GDM1 (cell line): ENCODE results near the gene PAX1.

Source experiments
- DNase-seq: peaks from one replicate; lab custom pipeline; 2025; lab: John Stamatoyannopoulos, UW

PAX1 gene

DNA sequence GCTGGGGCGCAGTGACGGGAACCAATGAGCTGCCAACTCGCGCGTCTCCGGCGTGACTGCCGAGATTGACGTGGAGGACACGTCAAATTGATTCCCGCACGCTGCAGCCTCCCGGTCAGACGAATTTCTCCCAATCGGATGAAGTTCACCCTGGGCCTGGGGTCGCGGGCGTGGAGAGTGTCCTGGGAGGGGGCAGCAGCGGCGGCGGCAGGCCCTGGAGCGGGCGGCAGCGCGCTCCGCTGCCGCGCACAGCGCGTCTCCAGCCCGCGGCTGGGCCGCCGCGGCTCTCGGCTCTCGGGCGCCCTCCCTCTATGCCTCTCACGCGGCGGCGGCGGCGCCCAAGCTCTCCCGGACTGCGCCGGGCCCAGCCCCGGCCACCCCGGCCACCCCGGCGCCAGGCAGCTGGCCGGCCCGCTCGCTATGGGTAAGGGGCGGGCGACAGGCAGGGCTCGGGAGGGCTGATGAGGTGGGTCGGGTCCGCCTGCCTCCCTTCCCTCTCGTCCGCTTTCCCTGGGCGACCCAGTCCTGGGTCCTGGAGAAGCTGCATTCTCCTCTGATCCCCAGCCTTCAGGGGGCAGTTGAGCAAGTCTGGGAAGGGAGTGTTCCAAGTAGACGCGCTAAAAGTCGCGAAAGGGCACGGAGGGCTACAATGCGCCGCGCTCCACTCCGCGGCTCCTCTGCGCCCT is at the start of gene PAX1:
PAX1 (plus strand) TSS at position 90 of the 686 bp plus-strand sequence; CDS start at position 139, 49 bp downstream.
- DNase-seq: no peak

DNA sequence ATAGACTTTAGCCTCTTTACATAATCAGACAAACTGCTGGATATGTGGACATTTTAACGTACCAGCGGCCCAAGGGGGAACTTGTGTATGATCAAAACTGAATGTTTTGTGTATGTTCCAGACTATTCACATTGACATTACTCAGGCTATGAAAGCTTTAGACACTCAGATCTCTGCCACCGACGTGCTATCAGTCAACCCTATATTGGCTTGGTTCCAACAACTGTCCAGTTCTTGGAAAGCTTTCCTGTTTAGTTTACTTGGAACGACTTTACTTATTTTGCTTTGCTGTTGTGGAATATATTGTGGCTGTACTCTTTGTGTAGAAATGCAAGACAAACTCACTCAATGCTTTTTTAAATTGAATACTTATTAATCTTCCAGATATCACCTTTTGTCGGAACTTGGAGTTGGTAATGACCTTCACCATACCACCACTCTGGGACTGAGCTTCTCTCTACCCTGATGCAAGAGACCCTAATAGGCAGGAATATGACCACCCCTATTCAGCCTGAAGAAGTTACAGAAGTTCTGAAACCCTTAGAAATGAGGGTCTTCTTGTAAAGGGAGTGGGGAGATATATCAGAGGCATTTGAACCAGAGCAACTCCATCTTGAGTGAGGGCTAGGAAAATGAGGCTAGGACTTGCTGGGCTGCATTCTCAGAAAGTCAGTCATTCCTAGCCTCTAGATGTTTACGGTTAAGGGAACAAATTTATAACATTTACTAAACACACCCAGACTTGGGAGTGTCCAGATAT is 49.0 kb upstream of the PAX1 start:
- no peak for DNase-seq

DNA sequence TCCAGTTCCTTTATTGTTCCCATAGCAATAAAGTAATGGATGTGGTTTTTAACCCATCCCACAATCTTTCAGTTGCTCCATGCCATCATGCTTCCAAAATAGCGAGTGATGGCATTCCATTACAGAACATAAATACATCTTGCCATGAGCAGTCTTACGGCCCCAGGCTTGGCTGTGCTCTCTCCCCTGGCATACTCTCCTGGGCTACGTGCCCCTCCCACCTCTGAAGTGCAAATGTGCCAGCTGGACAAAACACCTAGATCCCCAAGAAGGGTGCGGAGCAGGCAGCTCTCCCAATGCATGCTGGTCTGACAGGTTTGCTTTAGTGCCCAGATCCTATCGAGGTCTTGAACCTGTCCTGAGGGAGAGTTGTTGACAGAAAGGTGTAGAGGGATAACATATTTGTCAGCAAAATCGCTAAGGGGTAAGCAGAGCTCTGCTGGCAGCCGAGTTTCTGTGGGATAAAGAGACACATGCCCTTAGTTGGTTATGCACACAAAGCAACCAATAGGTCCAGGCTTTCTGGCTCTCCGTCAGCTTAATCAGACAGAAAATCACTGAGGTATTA is 43.9 kb upstream of the PAX1 start:
- DNase-seq: no peak

DNA sequence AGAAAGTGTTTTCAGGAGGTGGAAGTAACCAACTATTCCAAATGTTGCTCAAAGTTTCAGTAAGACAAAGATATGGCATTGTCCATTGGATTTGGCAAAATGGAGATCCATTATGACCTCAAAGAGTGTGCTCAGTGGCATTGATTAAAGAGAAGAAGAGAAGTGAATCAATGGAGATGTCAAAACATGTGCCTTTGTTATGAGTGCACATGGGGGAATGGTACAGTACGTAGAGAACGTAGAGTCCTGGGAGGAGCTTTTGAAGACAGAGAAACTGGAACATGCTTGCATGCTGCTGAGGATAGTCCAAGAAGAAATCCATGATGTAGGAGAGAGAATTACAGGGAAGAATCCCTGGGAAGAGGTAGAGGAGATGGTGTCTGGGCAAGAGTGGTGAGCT is 42.0 kb upstream of the PAX1 start:
- no peak for DNase-seq

DNA sequence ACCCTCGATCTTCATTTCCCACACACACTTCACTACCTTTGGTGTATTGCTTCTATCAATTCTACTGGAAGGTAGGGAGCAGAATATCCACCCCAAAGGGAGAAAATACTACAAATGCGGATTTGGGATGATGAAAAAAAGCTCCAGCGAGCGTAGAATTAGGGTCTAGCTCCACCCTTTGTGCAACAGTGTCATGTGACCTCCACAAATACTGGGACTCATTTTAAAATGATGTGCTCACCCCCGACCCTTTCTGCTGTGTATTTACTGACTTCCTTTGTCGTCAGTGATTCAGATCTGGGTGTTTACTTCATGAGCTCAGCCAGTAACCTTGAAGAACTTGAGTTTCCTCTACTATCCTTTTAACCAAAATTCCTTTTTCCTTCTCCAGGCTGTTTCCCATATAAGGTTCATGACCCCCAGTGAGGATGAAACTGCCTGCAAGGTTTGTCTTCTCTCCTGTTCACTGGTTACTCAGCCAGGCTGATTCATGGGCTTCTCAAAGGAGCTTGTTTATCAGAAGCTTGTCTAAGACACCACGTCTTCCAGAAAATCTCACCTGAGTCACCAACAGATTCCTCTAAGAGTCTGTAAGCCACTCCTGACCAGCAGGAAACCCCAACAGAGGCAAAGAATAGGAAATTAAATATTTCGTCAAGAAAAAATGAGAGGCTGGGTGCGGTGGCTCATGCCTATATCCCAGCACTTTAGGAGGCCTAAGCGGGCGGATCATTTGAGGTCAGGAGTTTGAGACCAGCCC is 39.6 kb upstream of the PAX1 start:
- DNase-seq: no peak

DNA sequence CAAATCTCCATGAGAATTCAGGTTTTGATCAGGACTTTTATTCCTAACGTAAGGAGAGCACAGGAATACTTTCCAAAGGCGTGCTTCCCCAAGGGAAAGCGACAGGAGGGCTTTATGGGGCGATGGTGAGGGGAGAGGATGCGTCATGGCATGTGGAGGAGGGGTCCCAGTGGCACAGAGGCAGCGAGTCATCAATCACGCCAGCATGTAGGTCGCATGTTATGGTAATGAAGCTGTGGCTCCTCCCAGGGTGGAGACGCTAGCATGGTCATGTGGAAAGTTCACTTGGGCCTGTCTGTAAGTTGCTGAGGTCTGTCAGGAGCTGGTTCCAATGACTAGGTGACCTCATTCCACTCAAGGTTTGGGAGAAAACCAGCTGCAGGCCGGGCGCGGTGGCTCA is 35.3 kb upstream of the PAX1 start:
- DNase-seq: no peak

DNA sequence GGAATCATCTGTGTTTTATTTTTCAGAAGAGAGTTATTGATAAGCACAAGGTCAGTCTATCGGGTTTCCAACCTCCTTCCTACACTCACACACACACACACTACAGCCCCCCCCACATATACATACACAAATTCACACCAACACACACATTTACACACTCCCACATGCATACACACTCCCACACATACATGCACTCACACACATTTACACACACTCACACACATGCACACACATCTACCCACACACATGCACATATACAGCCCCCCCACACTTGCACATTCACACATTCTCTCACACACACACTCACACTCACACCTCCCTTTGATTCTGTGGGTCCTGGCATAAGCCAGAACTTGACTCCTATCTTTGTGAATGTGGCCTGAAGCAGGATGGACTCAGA is 34.5 kb upstream of the PAX1 start:
- DNase-seq: no peak

DNA sequence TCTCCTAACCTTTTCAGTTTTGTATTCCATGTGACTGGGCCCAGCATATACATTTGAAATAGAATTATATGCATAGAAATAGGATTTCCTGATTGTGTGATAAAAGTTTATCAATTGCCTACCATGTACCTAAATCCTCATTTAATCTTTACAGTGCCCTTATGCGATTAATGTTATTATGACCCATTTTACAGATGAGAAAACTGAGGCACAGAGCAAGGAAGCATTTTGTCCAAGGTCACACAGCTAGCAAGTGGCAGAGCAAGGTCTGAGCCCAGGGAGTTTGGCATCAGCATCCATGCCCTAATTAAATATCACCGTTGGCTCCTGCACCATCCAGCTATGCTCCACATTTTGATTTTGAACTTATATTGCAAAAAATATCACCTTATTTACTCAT is 28.2 kb upstream of the PAX1 start:
- DNase-seq: no peak

DNA sequence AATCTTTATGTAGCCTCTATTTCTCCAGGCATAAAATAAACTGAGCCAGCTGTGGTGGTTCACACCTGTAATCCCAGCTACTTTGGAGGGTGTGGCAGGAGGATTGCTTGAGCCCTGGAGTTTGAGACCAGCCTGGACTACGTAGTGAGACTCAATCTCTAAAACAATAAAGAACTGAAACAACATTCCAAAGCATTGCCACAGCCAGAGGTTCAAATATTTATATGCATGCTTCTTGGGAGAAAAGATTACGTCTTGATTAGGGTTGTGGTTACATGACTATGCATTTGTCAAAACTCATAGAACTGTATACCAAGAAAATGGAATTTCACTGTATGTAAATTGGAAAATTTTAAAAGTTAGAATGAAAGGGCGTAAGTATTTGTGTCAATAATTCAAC is 27.7 kb upstream of the PAX1 start:
- no peak for DNase-seq

DNA sequence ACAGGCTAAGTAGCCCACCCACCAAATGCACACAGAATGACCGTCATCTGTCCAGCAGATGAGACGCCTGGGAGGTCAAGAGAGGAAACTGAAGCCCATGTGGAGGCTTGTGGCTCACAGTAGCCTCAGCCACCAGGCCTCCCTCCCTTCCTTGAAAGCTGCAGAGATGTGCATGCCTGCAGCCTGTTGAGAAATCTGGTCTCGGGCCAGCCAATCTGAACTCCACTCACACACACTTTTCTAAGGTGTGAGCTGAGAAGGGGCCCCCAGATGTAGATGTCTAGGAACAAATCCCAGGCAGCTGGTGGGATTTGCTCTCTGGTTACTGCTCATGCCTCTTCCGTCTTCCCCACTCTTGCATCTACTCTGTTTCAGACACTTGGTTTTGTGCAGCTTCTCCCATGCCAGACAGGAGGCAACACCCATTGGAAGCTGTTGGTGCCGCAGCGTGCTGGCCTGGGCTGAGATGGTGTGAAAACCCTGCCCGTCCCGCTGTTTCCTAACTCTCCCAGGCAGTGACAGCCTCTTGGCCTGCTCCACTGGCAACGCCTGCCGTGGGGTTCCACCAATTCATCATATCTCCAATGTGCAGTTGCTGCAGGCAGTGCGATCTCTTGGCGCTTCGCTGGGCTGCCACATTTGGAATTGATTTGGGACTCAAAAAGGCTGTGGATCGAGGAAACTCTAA is 24.1 kb upstream of the PAX1 start:
- no peak for DNase-seq

DNA sequence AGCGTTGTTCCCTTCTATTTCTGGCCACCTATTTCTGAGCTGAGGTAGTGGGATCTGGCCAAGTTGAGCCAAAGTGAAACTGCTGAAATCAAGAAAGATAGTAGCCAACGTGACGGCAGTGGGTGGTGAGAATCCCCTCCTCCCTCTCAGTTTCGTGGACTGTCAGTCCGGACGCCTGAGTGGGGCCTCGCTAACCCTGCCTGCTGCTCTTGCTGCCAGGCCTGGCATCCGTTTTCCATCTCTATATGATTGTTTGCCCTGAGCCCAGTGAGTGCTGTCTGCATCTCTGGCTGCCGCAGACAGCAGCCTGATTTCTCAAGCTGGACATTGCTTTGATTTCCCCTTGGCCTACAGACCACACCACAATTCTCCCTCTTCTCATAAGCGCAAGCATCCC is 23.5 kb upstream of the PAX1 start:
- no peak for DNase-seq

DNA sequence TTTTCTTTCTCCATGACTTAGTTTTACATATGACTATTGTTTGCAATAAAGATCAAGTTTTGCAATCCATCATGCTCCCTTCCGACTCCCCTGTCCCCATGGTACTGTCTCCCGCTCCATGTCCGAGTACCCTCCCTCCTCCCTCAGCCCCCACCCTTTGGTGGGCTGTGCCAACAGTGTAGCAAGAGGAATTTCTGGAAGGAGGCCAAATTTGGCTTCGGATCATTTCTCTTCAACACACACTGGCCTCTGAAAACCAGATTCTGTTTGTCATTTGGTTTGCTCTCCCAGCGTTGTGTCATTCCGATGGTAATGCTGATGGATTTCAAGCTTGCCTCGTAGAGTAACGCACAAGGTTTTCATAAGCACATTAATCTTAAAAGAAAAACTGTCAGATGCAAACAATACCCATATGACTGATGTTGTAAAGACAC is 22.9 kb upstream of the PAX1 start:
- DNase-seq: no peak

DNA sequence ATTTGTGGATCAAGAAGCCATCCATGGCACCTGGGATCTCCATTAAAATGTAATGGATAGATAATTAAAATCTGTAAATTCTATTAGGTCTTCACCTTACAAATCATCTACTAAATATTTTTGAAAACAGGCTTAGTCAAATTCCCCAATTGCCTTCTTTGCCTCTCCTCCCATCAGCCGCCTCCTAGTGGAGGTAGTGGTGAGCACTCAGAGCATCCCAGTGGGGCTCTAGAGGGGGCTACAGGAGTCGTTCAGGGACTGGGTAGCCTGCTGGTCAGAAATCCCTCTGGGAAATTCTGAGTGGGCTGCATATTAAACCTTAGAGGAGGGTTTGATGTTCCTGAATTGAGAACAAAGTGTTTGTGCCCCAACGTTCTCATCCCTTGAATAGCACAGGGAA is 20.8 kb upstream of the PAX1 start:
- no peak for DNase-seq

DNA sequence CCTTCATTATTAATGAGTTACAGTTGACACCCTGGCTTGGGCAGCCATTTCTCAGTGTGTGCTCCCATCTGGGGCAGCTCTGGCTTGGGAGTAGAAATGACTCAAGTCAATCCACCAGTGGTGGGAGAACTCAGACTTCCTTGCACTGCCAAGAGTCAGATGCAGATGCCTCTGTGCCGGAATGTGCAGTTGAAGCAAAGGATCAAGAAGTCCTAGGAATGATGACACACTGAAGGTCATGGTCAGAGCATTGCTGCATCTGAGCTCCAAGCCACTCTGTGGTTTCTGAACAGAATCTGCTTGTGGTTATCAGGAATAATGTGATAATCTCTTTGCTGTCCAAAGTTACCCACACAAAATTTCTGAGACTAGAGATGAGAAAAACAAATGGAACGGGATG is 19.5 kb upstream of the PAX1 start:
- no peak for DNase-seq

DNA sequence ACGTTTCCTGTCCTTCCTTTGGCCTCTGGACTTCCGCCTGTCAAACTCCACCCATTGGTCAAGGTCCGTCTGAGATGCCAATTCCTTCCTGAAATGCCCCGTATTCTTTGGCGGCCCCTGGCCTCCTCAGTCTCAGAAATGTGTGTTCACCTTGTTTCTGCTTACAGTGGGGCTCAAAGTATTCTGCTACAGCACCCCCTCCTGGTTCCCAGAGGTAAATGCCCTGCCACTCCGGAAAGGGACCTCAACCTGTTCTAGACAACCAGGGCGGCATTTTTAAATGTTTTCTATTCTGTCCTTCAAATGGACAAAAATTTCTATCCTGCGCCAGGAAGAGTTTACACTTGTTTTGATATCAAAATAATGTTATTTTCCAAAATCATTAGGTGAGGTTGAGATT is 12.1 kb upstream of the PAX1 start:
- no peak for DNase-seq

DNA sequence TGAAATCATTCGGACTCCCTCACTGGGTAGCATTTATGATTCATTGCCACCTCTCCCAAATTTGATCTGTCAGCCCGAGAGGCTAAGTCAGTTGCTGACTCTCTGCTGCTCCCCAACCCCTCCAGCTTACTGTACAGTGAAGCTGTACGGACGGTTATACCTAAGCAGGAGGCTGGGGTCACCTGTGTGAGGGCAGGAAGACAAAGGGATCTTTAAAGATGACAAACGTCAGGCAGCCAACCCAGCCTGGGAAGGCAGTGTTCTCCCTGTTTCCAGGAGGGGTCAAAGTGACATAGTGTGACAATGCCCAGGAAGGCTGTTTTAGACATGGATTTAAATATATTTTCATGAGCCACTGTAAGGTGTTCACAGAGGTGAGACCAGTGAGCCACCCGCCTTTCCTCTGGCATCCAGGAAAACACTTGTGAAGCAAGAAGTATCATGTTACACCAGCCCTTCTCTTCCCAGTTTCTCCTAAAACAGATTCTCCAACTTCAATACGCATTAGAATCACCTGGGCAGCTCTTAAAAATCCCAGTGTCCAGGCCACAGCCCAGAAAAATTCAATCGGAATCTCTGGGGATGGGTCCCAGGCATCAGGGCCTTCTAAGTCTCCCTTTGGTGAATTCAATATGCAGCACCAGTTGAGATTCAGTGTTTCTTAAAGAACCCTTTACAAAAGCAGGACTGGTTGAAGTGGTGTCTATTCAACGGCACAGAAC is 6.8 kb upstream of the PAX1 start:
- no peak for DNase-seq

DNA sequence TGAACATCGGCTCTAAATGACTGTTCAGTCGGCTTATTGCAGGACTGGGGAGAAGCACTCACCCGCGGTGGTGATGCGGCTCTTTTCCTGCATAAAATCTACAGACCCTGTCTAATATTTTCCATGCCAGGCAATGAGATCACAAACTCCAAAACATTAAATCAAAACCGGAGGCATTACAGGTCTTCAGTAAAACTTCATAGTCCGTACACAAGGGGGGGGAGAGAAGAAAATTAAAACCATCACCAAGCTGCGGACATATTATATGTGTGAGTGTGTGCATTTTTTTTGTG is 6.3 kb upstream of the PAX1 start:
- no peak for DNase-seq

DNA sequence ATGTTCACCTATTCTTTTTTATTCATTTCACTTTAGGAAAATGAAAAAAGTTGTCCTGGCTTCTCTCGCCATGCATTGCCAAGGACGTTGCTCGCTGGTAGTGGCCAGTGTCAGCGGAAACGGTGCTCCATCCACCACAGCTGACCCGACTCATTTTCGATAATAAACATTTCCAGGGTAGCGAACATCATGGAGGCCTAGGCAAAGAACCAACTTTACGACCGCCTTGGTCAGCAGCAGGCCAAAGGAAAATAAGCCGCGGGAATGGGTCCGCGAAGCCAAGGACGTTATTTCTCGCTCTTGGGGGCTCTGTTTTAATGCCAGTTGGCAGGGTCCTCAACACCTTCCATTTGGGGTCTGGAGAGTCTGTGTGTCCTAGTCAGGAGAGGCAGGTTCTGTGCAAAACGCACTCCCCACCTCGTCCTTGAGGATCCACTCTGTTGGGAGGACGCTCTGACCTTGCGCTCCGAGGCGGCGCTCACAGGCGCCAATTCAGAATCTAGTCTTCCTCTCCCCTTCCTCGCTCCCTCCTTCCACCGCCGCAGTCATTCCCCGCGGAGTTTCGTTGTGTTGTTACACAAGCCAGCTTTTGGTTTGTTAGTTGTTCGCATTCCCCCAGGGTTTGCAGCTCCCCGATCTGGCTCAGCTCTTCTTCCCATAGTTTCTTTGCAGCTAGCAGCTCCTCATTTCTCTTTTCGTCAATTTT is 4.1 kb upstream of the PAX1 start:
- DNase-seq: no peak

DNA sequence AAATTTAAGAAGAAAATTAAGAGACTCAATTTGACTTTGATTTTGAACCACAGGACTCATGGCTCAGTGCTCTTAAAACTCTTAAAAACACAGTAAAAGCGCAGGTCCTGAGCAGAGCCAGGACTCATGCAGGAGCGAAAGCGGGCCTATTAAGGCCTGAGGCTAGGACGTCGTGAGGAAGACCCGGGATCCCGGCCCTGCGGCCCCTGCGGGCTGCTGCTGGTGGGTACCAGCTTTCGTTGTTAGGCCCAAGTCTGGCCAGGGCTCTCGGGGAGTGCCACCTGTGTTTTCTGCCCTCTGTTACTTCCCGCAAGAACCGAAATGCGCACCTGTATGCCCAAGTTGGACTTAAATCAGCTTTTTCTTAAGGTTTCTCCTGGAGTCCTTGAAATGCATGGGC is 3.4 kb upstream of the PAX1 start:
- DNase-seq: no peak

DNA sequence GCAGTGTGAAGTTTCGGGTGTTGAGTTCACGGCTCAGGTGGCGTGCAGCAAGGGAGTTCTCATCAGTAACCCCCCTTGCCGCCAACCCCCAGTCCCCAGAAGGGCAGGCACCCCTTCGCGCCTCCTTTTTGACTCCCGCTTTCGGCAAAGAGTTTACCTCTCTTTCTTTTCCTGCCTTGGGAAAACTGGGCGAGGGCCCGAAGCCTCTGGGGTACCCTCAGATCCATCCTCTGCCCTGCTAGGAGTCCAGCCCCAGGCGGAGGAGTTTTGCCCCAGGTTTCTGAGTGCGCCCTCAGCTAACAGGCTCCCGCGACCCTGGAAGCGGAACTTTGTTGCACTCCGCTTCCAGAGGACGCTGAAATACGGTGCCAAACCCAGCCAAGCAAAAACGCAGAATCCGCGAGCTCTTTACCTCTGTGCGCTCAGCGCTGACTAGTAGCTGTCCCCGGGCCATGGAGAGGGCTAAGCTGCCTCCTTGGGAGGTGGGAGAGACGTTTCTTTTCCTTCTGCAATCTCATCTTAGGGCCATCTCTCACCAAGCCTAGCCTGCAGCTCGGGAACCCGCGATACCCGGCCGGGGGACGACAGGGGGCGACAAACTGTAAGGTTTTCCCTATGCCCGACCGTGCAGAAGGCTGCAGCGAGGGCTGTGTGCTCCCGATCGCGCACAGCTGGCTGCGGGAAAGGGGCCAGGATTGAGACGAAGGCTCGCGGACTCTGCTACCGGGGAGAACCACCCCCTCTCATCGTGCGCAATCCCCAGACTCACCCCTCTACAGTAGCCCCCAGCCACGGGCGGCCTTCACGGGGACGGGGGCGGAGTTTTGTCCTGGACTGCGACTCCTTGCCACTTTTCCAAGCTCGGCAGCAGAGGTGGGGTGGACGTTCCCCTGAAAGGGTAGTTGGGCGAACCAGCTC is 2.7 kb upstream of the PAX1 start:
- no peak for DNase-seq
